ENCODE data around the gene CCL15.

DNA sequence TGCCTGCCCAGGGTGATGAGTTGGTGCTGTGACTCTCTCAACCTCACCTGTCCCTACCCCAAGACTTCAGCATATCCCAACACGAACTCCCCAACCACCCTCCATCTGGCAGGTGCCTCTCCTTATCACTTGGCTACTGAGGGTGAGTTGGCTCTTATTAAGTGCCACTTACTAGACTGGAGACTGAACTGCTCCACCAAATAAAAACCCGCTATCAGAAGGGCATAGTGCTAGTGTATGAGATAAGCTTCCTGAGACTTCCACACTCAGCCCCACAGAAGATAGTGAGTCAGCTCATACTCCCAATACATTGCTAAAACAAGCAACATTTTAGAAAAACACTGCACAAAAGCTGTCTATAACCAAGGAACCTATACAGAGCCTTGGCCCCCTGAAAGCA, 46.7 kb upstream of the CCL15 start:
- TF ChIP-seq, protein P1, sequence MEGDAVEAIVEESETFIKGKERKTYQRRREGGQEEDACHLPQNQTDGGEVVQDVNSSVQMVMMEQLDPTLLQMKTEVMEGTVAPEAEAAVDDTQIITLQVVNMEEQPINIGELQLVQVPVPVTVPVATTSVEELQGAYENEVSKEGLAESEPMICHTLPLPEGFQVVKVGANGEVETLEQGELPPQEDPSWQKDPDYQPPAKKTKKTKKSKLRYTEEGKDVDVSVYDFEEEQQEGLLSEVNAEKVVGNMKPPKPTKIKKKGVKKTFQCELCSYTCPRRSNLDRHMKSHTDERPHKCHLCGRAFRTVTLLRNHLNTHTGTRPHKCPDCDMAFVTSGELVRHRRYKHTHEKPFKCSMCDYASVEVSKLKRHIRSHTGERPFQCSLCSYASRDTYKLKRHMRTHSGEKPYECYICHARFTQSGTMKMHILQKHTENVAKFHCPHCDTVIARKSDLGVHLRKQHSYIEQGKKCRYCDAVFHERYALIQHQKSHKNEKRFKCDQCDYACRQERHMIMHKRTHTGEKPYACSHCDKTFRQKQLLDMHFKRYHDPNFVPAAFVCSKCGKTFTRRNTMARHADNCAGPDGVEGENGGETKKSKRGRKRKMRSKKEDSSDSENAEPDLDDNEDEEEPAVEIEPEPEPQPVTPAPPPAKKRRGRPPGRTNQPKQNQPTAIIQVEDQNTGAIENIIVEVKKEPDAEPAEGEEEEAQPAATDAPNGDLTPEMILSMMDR (IDR thresholded peaks at IDR 0.05) = no peak
- no peak for TF ChIP-seq POLR2A (IDR thresholded peaks at IDR 0.05)

All from body of pancreas (tissue), 4 donors.